Chondrocyte (in vitro differentiated cells): Measurements from ENCODE around the gene P2RY11. TPM values are rescaled to one million over a fixed set of nuclear protein-coding genes. Genes with fewer than 3 reads are reported as not detected.
A peak's percentile ranks its signal among the peaks of the same experiment; 100 is the strongest.

Experiments
- DNase-seq: peaks from one replicate; pipeline ENCODE4 v3.0.0; 2021; ENCODE audit warnings: mixed read lengths, low spot score
- H3K27ac Mint-ChIP-seq: one replicate; pipeline ENCODE4 v1.8.0; 2021; ENCODE audit warnings: mild to moderate bottlenecking, moderate library complexity, mixed read lengths; ENCODE audit not compliant: unreplicated experiment
- H3K27me3 Mint-ChIP-seq: 2 replicates; pipeline ENCODE4 v1.8.0; 2021; ENCODE audit warnings: low read depth, mixed read lengths
- H3K36me3 Mint-ChIP-seq: 2 replicates; pipeline ENCODE4 v1.8.0; 2021; ENCODE audit warnings: low read depth, mixed read lengths
- H3K4me1 Mint-ChIP-seq: 2 replicates; pipeline ENCODE4 v1.8.0; 2021; ENCODE audit warnings: low read depth, mild to moderate bottlenecking, mixed read lengths
- H3K4me3 Mint-ChIP-seq: one replicate; pipeline ENCODE4 v1.8.0; 2021; ENCODE audit warnings: mild to moderate bottlenecking, moderate library complexity, mixed read lengths; ENCODE audit not compliant: unreplicated experiment
- H3K9me3 Mint-ChIP-seq: 2 replicates; pipeline ENCODE4 v1.8.0; 2021; ENCODE audit warnings: low read depth, mixed read lengths
- CTCF ChIP-seq: fragments of 200-600 bp; sonication (generic); IDR thresholded peaks from 2 replicates; pipeline ENCODE4 v1.5.0; 2021; ENCODE audit warnings: antibody characterized with exemption, mild to moderate bottlenecking, moderate library complexity
- total RNA-seq: library from RNA; stranded (reverse); gene quantifications from 3 replicates; pipeline ENCODE4 v1.2.1, GENCODE V29; 2021

The P2RY11 gene
- total RNA-seq, 1 donor from 2014 or later = 13.5 TPM

GRCh38 chr19:10074153-10074552 lies 37.3 kb upstream of the P2RY11 start:
- Mint-ChIP-seq H3K27ac (no peak overlapping the region), H3K27me3 (peaks cover 30% of the 10 kb centered on the region), H3K36me3 (peaks cover 2% of the 10 kb centered on the region), H3K4me1 (no peaks in the 10 kb centered on the region), H3K9me3 (peaks cover 3% of the 10 kb centered on the region), H3K4me3 (no peak overlapping the region)
- TF ChIP-seq CTCF = peak; percentile 66
- DNase-seq = no peak

- H3K4me3 Mint-ChIP-seq = no peak overlapping the region
- peaks cover 3% of the 10 kb centered on the region for H3K9me3 Mint-ChIP-seq
These were observed 35.0 kb upstream of the P2RY11 start for GRCh38 chr19:10076535-10076934.

GRCh38 chr19:10078329-10078728 lies 33.2 kb upstream of the P2RY11 start:
- Mint-ChIP-seq H3K27ac (no peak overlapping the region), H3K4me3 (no peak overlapping the region), H3K27me3 (peaks cover 19% of the 10 kb centered on the region), H3K9me3 (peaks cover 3% of the 10 kb centered on the region), H3K4me1 (no peaks in the 10 kb centered on the region), H3K36me3 (no peaks in the 10 kb centered on the region)
- TF ChIP-seq CTCF = no peak
- DNase-seq = no peak

More at GRCh38 chr19:10076535-10076934, 35.0 kb upstream of the P2RY11 start:
- H3K27ac Mint-ChIP-seq = no peak overlapping the region
- TF ChIP-seq CTCF = no peak
- DNase-seq = no peak
- no peaks in the 10 kb centered on the region for H3K4me1 Mint-ChIP-seq
- peaks cover 22% of the 10 kb centered on the region for H3K27me3 Mint-ChIP-seq
- no peaks in the 10 kb centered on the region for H3K36me3 Mint-ChIP-seq

- Mint-ChIP-seq H3K36me3 (no peaks in the 10 kb centered on the region), H3K4me1 (no peaks in the 10 kb centered on the region), H3K27me3 (peaks cover 19% of the 10 kb centered on the region), H3K9me3 (peaks cover 3% of the 10 kb centered on the region), H3K4me3 (no peak overlapping the region), H3K27ac (no peak overlapping the region)
- no peak for DNase-seq
- TF ChIP-seq CTCF = no peak
These were observed 32.5 kb upstream of the P2RY11 start for GRCh38 chr19:10079031-10079453.

GRCh38 chr19:10083911-10084310 lies 27.6 kb upstream of the P2RY11 start:
- no peak overlapping the region for H3K4me3 Mint-ChIP-seq
- DNase-seq = no peak
- peaks cover 3% of the 10 kb centered on the region for H3K4me1 Mint-ChIP-seq
- H3K36me3 Mint-ChIP-seq = no peaks in the 10 kb centered on the region
- H3K9me3 Mint-ChIP-seq = no peaks in the 10 kb centered on the region
- peaks cover 3% of the 10 kb centered on the region for H3K27me3 Mint-ChIP-seq
- TF ChIP-seq CTCF = no peak
- no peak overlapping the region for H3K27ac Mint-ChIP-seq
